GM12878 (cell line): ENCODE results near the gene SCMH1. TPM values are rescaled to one million over a fixed set of nuclear protein-coding genes. Genes with fewer than 3 reads are reported as not detected.

ENCODE experiments used
- ATF7 ChIP-seq: fragments of 450-650 bp; IDR thresholded peaks from 2 replicates; pipeline ENCODE4 v1.6.1; 2016; ENCODE audit warnings: low read depth, mild to moderate bottlenecking
- CHD2 ChIP-seq: IDR thresholded peaks from 2 replicates; pipeline ENCODE4 v1.6.1; 2011; ENCODE audit warnings: low read depth, low read length, improper control_type of control experiment, borderline replicate concordance
- CREB1 ChIP-seq: IDR thresholded peaks from 2 replicates; pipeline ENCODE4 v1.6.1; 2012; ENCODE audit warnings: low read depth, mild to moderate bottlenecking, inconsistent platforms
- EZH2 ChIP-seq: IDR thresholded peaks from 2 replicates; pipeline ENCODE4 v1.6.1; 2012; ENCODE audit warnings: low read depth, mild to moderate bottlenecking, control low read depth, inconsistent platforms, low read length, borderline replicate concordance; ENCODE audit not compliant: control insufficient read depth
- FOXM1 ChIP-seq: IDR thresholded peaks from 2 replicates; pipeline ENCODE4 v1.6.1; 2012; ENCODE audit warnings: low read depth, mild to moderate bottlenecking, inconsistent platforms, low read length, moderate library complexity
- GATAD2B ChIP-seq: fragments of 450-650 bp; conservative IDR thresholded peaks from 2 replicates; pipeline ENCODE4 v1.6.1; 2017; ENCODE audit warnings: low read depth, mild to moderate bottlenecking, moderate library complexity
- HDAC2 ChIP-seq: fragments of 200-600 bp; sonication (generic); IDR thresholded peaks from 2 replicates; pipeline ENCODE4 v1.6.1; 2017
- HDAC6 ChIP-seq: fragments of 200-600 bp; sonication (generic); IDR thresholded peaks from one replicate; pipeline ENCODE4 v1.8.0; 2017; ENCODE audit warnings: antibody characterized with exemption; ENCODE audit not compliant: unreplicated experiment
- KAT2A ChIP-seq: conservative IDR thresholded peaks from 2 replicates; pipeline ENCODE4 v1.6.1; 2011; ENCODE audit warnings: low read depth, low read length; ENCODE audit not compliant: control insufficient read depth
- NFXL1 ChIP-seq: fragments of 450-650 bp; IDR thresholded peaks from 2 replicates; pipeline ENCODE4 v1.6.1; 2017; ENCODE audit warnings: antibody characterized with exemption, mild to moderate bottlenecking, borderline replicate concordance
- ZNF217 ChIP-seq: fragments of 450-650 bp; IDR thresholded peaks from 2 replicates; pipeline ENCODE4 v1.6.1; 2017; ENCODE audit warnings: antibody characterized with exemption, mild to moderate bottlenecking
- ZNF274 ChIP-seq: IDR thresholded peaks from one replicate; pipeline ENCODE4 v1.8.0; 2011; ENCODE audit not compliant: insufficient read length, insufficient read depth
- ZSCAN29 ChIP-seq: fragments of 450-650 bp; IDR thresholded peaks from 2 replicates; pipeline ENCODE4 v1.6.1; 2017; ENCODE audit warnings: mild to moderate bottlenecking, moderate library complexity
- polyA plus RNA-seq, 11 experiments: library from polyadenylated mRNA; depleted of rRNA in 4 of 11; unstranded in 6 of 11; stranded (reverse) in 5 of 11; fragments of >200 nt; fragmentation: Nextera tagmentation in 4 of 11; fragmentation: Illumina TruSeq in 1 of 11; extraction: Ambion mirVana in 4 of 11; extraction: Trizol in 1 of 11; gene quantifications; 1 replicate in 1 of 11; 2 replicates in 10 of 11; pipeline versions ENCODE4 v1.2.1 to v1.2.3, GENCODE V29; 2011 to 2016; ENCODE audit warnings: inconsistent platforms in 2 of 11, missing spikeins in 2 of 11, low read depth in 1 of 11
- total RNA-seq, 4 experiments: library from RNA; depleted of rRNA in 3 of 4; stranded (reverse); fragments of >200 nt in 3 of 4; fragmentation: Illumina TruSeq in 1 of 4; extraction: Trizol in 1 of 4; gene quantifications; 2 replicates each; pipeline versions ENCODE4 v1.2.1 to v1.2.3, GENCODE V29; 2013 to 2021
- TF ChIP-seq, protein P1 (sequence below): IDR thresholded peaks from 2 replicates; pipeline ENCODE4 v1.6.1; 2011; ENCODE audit warnings: mild to moderate bottlenecking, low read depth, low read length, moderate library complexity; ENCODE audit not compliant: insufficient replicate concordance
- TF ChIP-seq, protein P2 (sequence below): IDR thresholded peaks from 2 replicates; pipeline ENCODE4 v1.6.1; 2011; ENCODE audit warnings: borderline replicate concordance, low read depth, mild to moderate bottlenecking, moderate library complexity, low read length; ENCODE audit not compliant: insufficient read depth, poor library complexity, severe bottlenecking
- TF ChIP-seq, protein P3 (sequence below): fragments of 450-650 bp; IDR thresholded peaks from 2 replicates; pipeline ENCODE4 v1.6.1; 2017; ENCODE audit warnings: borderline replicate concordance
- TF ChIP-seq, protein P4 (sequence below): IDR thresholded peaks from 2 replicates; pipeline ENCODE4 v1.6.1; 2011; ENCODE audit warnings: low read depth, mild to moderate bottlenecking, low read length, moderate library complexity, borderline replicate concordance; ENCODE audit errors: extremely low read depth
- TF ChIP-seq, protein P5 (sequence below): fragments of 450-650 bp; IDR thresholded peaks from 2 replicates; pipeline ENCODE4 v1.6.1; 2017; ENCODE audit warnings: mild to moderate bottlenecking, low read depth, inconsistent platforms; ENCODE audit not compliant: poor library complexity, severe bottlenecking
- TF ChIP-seq, protein P6 (sequence below): fragments of 450-650 bp; conservative IDR thresholded peaks from 2 replicates; pipeline ENCODE4 v1.6.1; 2017; ENCODE audit warnings: mild to moderate bottlenecking, moderate library complexity
- TF ChIP-seq, protein P7 (sequence below): IDR thresholded peaks from 2 replicates; pipeline ENCODE4 v1.6.1; 2012; ENCODE audit warnings: low read length, inconsistent platforms

SCMH1 gene
- total and polyA plus RNA-seq, 10 of the 15 experiments (the other 5 are each of a cell fraction or from before 2014, with no cell fraction given) = 7.5 to 44.1 (median 27.8) TPM

DNA sequence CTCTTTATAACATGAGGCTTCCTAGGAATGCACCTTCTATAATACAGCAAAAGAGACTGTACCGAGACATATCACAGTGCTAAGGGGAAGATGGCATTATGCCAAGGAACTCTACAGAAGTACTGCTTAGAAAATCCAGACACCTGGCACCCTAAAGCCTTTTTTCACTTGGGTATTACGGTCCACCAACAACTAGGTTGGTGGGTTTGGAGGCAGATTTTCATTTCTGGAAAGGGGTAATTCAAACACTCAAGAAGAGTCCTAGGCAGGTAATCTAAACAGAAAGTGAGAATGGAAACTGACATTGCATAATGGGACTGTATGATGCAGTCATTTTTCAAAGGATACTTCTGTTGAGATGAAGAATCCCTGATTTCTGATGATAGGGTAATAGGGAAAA lies 19.6 kb downstream of the SCMH1 start (continued):
- TF ChIP-seq, protein P1, sequence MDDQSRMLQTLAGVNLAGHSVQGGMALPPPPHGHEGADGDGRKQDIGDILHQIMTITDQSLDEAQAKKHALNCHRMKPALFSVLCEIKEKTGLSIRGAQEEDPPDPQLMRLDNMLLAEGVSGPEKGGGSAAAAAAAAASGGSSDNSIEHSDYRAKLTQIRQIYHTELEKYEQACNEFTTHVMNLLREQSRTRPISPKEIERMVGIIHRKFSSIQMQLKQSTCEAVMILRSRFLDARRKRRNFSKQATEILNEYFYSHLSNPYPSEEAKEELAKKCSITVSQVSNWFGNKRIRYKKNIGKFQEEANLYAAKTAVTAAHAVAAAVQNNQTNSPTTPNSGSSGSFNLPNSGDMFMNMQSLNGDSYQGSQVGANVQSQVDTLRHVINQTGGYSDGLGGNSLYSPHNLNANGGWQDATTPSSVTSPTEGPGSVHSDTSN = no peak
- TF ChIP-seq, protein P2, sequence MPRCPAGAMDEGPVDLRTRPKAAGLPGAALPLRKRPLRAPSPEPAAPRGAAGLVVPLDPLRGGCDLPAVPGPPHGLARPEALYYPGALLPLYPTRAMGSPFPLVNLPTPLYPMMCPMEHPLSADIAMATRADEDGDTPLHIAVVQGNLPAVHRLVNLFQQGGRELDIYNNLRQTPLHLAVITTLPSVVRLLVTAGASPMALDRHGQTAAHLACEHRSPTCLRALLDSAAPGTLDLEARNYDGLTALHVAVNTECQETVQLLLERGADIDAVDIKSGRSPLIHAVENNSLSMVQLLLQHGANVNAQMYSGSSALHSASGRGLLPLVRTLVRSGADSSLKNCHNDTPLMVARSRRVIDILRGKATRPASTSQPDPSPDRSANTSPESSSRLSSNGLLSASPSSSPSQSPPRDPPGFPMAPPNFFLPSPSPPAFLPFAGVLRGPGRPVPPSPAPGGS = no peak
- TF ChIP-seq CHD2 = no peak
- no peak for TF ChIP-seq HDAC6
- TF ChIP-seq ATF7 = peak; percentile 49; the same call in 1 of the 2 replicates
- TF ChIP-seq, protein P3, sequence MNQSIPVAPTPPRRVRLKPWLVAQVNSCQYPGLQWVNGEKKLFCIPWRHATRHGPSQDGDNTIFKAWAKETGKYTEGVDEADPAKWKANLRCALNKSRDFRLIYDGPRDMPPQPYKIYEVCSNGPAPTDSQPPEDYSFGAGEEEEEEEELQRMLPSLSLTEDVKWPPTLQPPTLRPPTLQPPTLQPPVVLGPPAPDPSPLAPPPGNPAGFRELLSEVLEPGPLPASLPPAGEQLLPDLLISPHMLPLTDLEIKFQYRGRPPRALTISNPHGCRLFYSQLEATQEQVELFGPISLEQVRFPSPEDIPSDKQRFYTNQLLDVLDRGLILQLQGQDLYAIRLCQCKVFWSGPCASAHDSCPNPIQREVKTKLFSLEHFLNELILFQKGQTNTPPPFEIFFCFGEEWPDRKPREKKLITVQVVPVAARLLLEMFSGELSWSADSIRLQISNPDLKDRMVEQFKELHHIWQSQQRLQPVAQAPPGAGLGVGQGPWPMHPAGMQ = no peak
- no peak for TF ChIP-seq ZSCAN29
- no peak for TF ChIP-seq ZNF274
- no peak for TF ChIP-seq NFXL1
- no peak for TF ChIP-seq GATAD2B
- no peak for TF ChIP-seq ZNF217
- no peak for TF ChIP-seq EZH2
- TF ChIP-seq HDAC2 = no peak
- peak; percentile 23; the same call in 1 of the 2 replicates for TF ChIP-seq CREB1
- no peak for TF ChIP-seq FOXM1
- no peak for TF ChIP-seq KAT2A
- TF ChIP-seq, protein P4, sequence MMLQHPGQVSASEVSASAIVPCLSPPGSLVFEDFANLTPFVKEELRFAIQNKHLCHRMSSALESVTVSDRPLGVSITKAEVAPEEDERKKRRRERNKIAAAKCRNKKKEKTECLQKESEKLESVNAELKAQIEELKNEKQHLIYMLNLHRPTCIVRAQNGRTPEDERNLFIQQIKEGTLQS = no peak
- TF ChIP-seq, protein P5, sequence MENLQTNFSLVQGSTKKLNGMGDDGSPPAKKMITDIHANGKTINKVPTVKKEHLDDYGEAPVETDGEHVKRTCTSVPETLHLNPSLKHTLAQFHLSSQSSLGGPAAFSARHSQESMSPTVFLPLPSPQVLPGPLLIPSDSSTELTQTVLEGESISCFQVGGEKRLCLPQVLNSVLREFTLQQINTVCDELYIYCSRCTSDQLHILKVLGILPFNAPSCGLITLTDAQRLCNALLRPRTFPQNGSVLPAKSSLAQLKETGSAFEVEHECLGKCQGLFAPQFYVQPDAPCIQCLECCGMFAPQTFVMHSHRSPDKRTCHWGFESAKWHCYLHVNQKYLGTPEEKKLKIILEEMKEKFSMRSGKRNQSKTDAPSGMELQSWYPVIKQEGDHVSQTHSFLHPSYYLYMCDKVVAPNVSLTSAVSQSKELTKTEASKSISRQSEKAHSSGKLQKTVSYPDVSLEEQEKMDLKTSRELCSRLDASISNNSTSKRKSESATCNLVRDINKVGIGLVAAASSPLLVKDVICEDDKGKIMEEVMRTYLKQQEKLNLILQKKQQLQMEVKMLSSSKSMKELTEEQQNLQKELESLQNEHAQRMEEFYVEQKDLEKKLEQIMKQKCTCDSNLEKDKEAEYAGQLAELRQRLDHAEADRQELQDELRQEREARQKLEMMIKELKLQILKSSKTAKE = no peak
- TF ChIP-seq, protein P6, sequence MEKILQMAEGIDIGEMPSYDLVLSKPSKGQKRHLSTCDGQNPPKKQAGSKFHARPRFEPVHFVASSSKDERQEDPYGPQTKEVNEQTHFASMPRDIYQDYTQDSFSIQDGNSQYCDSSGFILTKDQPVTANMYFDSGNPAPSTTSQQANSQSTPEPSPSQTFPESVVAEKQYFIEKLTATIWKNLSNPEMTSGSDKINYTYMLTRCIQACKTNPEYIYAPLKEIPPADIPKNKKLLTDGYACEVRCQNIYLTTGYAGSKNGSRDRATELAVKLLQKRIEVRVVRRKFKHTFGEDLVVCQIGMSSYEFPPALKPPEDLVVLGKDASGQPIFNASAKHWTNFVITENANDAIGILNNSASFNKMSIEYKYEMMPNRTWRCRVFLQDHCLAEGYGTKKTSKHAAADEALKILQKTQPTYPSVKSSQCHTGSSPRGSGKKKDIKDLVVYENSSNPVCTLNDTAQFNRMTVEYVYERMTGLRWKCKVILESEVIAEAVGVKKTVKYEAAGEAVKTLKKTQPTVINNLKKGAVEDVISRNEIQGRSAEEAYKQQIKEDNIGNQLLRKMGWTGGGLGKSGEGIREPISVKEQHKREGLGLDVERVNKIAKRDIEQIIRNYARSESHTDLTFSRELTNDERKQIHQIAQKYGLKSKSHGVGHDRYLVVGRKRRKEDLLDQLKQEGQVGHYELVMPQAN = no peak
- TF ChIP-seq, protein P7, sequence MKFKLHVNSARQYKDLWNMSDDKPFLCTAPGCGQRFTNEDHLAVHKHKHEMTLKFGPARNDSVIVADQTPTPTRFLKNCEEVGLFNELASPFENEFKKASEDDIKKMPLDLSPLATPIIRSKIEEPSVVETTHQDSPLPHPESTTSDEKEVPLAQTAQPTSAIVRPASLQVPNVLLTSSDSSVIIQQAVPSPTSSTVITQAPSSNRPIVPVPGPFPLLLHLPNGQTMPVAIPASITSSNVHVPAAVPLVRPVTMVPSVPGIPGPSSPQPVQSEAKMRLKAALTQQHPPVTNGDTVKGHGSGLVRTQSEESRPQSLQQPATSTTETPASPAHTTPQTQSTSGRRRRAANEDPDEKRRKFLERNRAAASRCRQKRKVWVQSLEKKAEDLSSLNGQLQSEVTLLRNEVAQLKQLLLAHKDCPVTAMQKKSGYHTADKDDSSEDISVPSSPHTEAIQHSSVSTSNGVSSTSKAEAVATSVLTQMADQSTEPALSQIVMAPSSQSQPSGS = no peak
